ENCODE data around the gene SDK1. TPM values are rescaled to one million over a fixed set of nuclear protein-coding genes. Genes with fewer than 3 reads are reported as not detected.

SDK1 gene
- total RNA-seq, 2 donors from 2014 or later: 1.3 to 2.6 TPM

DNA sequence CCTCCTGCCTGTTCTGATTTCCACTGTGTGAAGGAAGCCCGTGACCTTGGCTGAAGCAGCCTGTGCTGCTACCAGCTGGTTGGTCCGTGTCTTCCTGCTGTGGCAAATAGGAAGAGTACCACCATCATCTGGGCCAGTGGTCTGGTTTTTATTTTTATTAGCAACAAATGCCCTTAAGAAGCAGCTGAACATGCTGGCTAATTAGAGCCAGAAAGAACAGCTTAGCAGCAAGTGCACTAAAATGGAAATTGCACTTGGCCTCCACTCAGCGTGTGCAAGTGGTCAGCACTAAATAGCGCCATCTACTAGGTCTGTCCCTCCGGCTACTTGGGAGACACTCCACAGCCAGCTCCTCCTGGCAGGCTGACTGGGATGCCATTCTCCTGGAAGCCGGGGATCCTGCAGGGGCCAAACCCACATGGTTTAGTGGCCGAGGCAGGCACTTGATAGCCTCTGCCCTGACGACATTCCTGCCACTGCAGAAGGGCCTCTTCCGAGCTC is 690.7 kb downstream of the SDK1 start:
- no peaks in the 10 kb centered on the region for H3K9me3 ChIP-seq
- H3K4me1 ChIP-seq: no peaks in the 10 kb centered on the region
- TF ChIP-seq, protein P1, sequence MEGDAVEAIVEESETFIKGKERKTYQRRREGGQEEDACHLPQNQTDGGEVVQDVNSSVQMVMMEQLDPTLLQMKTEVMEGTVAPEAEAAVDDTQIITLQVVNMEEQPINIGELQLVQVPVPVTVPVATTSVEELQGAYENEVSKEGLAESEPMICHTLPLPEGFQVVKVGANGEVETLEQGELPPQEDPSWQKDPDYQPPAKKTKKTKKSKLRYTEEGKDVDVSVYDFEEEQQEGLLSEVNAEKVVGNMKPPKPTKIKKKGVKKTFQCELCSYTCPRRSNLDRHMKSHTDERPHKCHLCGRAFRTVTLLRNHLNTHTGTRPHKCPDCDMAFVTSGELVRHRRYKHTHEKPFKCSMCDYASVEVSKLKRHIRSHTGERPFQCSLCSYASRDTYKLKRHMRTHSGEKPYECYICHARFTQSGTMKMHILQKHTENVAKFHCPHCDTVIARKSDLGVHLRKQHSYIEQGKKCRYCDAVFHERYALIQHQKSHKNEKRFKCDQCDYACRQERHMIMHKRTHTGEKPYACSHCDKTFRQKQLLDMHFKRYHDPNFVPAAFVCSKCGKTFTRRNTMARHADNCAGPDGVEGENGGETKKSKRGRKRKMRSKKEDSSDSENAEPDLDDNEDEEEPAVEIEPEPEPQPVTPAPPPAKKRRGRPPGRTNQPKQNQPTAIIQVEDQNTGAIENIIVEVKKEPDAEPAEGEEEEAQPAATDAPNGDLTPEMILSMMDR (IDR thresholded peaks at IDR 0.05): no peak
- H3K4me3 ChIP-seq: no peak overlapping the region
- H3K9ac ChIP-seq (ENCODE audit: low read depth in 2 of 2, low read length in 2 of 2): no peak overlapping the region
- DNase-seq: no peak
- H3K27me3 ChIP-seq: no peaks in the 10 kb centered on the region
- H3K27ac ChIP-seq: no peak overlapping the region
- intact Hi-C loops (cut with DNase I): no loop called here
- no peaks in the 10 kb centered on the region for H3K36me3 ChIP-seq

DNA sequence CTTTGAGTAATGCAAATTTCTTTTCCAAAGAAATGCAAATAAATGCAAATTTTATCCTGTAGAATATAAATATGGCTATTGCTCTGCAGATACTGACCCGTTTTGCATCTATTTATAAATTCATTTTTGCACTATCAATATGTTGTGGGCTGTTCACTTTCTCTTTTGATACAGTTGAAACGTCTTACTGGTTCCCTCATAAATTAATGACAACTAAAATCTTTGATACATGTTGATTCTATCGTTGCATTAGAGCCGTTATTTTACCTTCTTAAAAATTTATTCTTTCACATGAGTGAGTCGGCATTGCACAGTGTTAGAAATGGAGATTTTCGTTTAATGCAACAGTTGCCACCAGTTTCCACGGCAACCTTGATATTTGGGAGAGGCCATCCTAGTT is 691.8 kb downstream of the SDK1 start:
- H3K4me3 ChIP-seq: no peak overlapping the region
- no peak overlapping the region for H3K9ac ChIP-seq (ENCODE audit: low read depth in 2 of 2, low read length in 2 of 2)
- H3K36me3 ChIP-seq: no peaks in the 10 kb centered on the region
- no peaks in the 10 kb centered on the region for H3K4me1 ChIP-seq
- no peak for DNase-seq
- TF ChIP-seq, protein P1 (IDR thresholded peaks at IDR 0.05): no peak
- no peak overlapping the region for H3K27ac ChIP-seq
- H3K27me3 ChIP-seq: no peaks in the 10 kb centered on the region
- no peaks in the 10 kb centered on the region for H3K9me3 ChIP-seq
- intact Hi-C loops (cut with DNase I): no loop called here

DNA sequence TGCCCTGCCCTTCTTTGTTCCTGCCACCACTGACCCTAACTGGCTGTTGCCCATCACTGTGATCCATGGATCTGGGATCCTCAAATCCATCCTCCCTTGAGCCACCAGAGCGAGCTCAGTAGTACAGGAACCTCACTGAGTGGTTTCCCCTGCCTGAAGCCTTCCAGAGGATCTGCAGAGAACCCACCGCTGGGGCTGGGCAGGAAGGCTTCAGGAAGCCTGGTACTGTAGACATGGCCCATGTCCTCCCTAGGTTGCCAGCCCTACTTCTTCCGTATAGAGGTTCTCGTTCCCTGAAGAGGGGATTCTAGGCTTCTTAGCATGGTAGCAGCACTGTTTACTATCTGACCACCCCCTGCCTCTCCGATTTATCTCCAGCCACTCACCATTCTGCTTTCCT is 693.7 kb downstream of the SDK1 start:
- no peak for DNase-seq
- no peaks in the 10 kb centered on the region for H3K27me3 ChIP-seq
- TF ChIP-seq, protein P1 (IDR thresholded peaks at IDR 0.05): no peak

DNA sequence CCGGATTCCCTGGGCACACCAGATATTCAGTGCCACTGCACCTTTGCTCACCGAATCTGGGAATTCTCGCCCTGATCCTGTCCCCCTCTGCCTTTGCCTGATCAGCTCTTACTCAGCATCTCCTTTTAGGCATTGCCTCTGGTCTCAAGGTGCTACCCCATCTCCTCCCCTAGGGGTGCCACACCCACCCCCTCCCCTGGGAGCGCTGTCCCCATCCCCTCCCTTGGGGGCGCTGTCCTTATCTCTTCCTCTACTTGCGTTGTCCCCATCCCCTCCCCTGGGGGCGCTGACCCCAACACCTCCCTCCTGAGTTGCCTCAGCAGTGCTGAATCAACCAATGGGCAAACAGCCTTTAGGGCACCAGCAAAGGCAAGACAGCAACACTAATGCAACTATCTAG is 694.1 kb downstream of the SDK1 start:
- H3K27me3 ChIP-seq: no peaks in the 10 kb centered on the region
- no peaks in the 10 kb centered on the region for H3K9me3 ChIP-seq
- H3K36me3 ChIP-seq: no peaks in the 10 kb centered on the region
- no peak overlapping the region for H3K9ac ChIP-seq (ENCODE audit: low read depth in 2 of 2, low read length in 2 of 2)
- DNase-seq: no peak
- H3K27ac ChIP-seq: no peak overlapping the region
- TF ChIP-seq, protein P1 (IDR thresholded peaks at IDR 0.05): no peak
- H3K4me1 ChIP-seq: no peaks in the 10 kb centered on the region
- intact Hi-C loops (cut with DNase I): no loop called here
- H3K4me3 ChIP-seq: no peak overlapping the region

More for the DNA sequence above, 693.7 kb downstream of the SDK1 start:
- Histone ChIP-seq H3K9me3 (no peaks in the 10 kb centered on the region), H3K9ac (ENCODE audit: low read depth in 2 of 2, low read length in 2 of 2) (no peak overlapping the region), H3K4me1 (no peaks in the 10 kb centered on the region), H3K4me3 (no peak overlapping the region), H3K36me3 (no peaks in the 10 kb centered on the region), H3K27ac (no peak overlapping the region)
- intact Hi-C loops (cut with DNase I): no loop called here

- DNase-seq: no peak
- intact Hi-C loops (cut with DNase I): no loop called here
- Histone ChIP-seq H3K4me3 (no peak overlapping the region), H3K9ac (ENCODE audit: low read depth in 2 of 2, low read length in 2 of 2) (no peak overlapping the region), H3K4me1 (no peaks in the 10 kb centered on the region), H3K27ac (no peak overlapping the region), H3K9me3 (no peaks in the 10 kb centered on the region), H3K36me3 (no peaks in the 10 kb centered on the region), H3K27me3 (no peaks in the 10 kb centered on the region)
- TF ChIP-seq, protein P1 (IDR thresholded peaks at IDR 0.05): no peak
Measured at GRCh38 chr7:3998060-3998459, 697.0 kb downstream of the SDK1 start.

Data from colonic mucosa (tissue), 4 donors.